ENCODE data around the gene CLASRP.

CLASRP gene

DNA sequence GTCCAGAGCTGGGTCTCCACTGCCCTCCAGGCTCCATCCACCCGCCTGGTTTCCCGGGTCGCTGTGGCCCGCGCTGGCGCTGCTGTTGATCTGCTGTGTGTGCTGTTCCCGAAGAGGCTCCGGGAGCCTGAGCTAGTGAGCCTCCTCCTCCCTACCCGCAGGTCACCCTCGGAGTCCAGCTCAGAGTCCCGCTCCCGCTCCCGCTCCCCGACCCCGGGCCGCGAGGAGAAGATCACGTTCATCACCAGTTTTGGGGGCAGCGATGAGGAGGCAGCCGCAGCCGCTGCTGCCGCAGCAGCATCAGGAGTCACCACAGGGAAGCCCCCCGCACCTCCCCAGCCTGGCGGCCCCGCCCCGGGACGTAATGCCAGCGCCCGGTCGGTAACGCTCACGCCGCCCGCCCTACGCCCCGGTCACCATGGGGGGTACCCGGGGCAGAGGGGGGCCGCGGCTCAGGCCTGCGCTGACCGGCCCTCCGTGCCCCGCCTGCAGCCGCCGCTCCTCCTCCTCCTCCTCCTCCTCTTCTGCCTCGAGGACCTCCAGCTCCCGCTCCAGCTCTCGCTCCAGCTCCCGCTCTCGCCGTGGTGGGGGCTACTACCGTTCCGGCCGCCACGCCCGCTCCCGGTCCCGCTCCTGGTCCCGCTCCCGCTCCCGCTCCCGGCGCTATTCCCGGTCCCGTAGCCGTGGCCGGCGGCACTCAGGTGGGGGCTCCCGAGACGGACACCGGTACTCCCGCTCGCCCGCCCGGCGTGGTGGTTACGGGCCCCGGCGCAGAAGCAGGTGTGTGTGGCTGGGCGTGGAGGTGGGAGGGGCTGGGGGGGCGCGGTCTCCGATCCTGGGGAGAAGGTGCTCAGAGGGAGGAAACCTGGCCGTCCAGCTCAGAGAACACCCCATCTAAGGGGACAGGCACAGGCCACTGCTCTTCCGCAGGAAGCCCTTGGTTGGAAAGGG is 25.3 kb downstream of the CLASRP start:
- DNase-seq = no peak

DNA sequence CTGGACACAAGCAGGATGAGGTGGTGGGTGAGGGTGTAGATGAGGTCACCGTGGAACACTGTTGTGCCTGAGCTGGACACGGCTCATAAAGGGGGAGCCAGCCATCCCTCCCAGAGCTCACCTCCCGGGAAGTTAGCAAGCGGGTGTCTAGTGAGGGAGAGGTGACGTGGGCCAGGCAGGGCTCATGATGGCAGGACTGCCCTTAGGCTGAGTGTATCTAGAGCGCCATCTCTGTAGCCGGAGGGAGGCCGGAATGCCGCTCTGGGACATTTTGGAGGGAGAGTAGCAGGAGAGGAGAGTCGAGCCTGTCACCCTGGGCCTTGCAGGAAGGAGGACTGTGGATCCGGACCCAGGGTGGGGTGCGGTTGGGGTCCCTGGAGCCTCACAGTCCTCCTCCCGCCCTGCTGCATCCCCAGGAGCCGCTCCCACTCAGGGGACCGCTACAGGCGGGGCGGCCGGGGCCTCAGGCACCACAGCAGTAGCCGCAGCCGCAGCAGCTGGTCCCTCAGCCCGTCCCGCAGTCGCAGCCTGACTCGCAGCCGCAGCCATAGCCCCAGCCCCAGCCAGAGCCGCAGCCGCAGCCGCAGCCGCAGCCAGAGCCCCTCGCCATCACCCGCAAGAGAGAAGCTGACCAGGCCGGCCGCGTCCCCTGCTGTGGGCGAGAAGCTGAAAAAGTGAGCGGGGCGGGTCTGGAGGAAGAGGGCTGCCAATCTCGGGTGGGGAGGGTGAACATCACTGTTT is 28.2 kb downstream of the CLASRP start:
- no peak for DNase-seq

DNA sequence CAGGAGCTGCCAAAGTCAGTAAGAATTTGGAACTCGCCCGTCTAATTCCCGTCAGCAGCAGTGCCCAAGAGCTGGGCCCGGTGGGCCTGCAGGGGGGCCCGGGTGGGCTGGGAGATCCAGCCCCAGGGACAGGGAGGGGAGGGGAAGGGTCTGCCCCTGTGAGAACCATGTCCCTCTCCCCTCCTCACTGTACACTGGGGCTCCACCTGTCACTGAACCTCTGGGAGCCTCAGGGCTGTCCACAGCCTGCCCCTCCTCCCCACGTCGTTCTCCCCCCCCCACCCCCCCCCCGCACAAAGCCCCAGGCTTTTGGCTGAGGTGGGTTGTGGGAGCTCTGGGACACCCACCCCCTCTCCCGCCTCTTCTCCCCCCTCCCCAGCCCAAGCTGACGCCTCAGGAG is 29.2 kb downstream of the CLASRP start:
- DNase-seq = no peak

DNA sequence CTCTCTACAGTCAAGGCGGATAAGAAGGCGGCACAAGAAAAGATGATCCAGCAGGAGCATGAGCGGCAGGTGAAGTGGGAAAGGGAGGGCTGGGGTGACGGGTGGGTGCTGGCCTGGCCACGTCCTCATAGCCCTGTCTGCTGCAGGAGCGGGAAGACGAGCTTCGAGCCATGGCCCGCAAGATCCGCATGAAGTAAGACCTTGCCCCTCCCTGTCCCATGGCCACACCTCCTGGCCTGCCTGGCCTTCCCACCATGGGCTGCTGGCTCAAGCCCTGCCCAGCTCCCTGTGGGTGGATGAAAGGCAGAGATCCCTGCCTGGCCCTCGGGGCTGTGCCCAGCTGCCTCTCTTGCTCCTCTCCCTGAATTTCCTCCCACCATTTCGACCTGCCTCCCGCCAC is 30.2 kb downstream of the CLASRP start:
- DNase-seq = no peak

DNA sequence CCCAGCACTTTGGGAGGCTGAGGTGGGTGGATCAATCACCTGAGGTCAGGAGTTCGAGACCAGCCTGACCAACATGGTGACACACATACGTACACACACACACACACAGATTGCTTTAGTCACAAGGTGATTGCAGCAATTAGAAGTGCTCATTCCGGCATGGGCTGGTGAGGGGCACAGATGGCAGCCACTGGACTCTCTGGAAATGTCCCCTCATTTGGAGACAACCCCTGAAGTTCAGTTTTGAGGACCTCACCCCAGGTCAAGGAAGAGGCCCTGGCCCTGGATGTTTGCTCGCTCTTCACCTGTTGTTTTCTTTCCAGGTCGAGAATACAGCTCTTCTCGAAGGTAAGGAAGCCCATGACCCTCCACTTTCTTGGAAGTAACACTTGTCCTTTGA is 31.4 kb downstream of the CLASRP start:
- no peak for DNase-seq

DNA sequence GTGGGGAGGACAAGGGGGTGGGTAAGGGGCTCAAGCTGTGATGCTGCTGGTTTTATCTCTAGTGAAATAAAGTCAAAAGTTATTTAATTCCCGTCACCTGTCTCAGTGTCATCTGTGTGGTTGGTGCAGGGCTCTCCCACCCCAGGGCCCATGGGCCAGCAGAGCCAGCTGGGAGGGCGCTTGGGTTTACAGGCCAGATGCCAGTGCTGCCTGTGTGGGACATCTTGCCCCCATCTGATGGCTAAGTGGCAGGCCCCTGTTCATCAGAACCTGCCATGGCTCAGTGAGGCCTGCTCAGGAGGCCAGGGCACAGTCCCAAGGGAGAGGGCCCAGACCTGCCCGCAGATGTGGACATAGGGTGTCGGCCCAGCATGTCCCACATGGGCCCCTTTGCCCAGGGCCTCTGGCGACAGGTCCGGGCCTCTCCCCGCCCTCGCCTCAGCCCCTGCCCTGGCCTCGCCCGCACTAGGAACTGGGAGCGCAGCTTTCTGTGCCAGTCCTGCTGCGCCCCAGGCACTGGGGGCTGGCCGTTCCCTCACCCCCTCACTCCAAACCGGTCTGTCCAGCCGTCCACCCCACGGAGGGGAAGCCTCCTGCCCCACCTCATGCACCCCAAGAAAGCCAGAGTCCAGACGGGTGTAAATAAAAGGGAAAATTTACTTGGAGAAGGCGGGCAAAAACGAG is 32.2 kb downstream of the CLASRP start:
- DNase-seq = no peak

DNA sequence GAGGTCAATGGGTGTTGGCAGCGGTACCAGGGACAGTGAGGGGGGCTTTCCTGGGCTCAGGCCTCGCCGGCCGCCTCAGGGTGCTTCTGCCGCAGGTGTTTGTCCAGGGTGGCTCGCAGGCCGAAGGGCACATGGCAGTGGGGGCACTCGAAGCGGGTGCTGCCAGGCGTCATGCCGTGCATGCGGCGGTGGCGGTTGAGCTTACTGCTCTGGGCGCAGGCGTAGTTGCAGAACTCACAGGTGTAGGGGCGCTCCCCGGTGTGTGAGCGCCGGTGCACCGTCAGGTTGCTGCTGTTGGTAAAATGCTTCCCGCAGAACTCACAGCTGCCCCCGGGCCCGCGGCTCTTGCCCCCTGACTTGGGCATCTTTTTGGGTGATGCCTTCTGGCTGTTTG is 32.7 kb downstream of the CLASRP start:
- no peak for DNase-seq

DNA sequence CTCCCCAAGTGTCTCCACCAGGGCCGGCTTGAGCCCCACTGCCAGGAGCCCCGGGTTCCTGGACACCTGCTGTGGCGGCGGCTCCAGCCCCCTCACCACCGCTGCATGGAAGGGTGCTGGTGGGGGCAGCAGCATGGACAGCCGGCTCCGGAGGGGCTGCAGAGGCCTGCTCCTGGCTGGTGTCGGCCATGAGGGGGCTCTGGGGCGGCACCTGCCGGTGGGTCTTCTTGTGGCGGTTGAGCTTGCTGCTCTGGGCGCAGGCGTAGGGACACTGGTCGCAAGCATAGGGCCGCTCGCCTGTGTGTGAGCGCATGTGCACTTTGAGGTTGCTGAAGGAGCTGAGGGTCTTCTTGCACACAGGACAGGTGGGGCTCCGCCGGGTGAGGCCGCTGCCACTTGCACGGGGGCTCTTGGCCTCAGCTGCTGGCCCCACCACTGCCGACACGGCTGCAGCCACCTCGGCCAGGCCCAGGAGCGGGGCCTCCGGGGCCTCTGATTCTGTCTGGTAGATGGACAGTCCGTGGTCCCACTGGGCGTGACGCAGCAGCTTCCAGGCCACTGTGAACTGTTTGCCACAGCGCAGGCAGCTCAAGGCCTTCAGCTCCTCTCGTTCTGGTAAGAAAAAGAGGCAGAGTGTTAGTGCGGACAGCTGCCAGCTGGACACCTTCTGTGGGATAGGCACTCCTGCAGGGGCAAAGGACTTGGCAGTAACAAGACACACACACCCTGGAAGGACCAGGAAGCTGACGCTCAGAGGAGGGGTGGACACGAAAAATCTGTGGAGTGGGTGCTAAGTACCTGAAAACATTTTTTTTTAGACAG is 33.3 kb downstream of the CLASRP start:
- no peak for DNase-seq

DNA sequence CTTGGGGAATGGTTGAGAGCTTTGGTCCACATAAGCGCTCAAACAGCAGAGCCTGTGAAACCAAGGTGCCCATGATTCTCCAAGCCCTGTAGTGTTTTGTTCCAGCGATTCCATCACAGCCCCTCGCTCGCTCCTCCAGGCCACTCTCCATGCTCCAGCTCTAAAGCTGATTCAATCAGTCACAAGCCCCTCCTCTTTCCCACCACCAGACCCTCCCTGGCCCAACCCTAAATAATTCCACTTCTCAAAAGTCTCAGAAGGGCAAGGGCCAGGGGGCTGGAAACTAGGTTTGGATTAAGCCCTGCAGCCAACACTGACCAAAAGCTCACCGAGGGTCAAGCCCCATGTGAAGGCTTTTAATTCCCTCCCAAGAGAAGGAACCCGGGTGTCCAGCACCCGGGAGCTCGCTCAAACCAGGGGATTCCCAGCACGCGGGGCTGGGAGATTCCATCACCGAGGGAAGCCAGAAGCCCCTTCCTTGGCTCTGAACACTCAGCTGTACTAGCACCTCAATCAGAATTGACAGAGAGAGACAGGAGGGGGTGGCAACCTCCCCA is 36.0 kb downstream of the CLASRP start:
- DNase-seq = no peak

DNA sequence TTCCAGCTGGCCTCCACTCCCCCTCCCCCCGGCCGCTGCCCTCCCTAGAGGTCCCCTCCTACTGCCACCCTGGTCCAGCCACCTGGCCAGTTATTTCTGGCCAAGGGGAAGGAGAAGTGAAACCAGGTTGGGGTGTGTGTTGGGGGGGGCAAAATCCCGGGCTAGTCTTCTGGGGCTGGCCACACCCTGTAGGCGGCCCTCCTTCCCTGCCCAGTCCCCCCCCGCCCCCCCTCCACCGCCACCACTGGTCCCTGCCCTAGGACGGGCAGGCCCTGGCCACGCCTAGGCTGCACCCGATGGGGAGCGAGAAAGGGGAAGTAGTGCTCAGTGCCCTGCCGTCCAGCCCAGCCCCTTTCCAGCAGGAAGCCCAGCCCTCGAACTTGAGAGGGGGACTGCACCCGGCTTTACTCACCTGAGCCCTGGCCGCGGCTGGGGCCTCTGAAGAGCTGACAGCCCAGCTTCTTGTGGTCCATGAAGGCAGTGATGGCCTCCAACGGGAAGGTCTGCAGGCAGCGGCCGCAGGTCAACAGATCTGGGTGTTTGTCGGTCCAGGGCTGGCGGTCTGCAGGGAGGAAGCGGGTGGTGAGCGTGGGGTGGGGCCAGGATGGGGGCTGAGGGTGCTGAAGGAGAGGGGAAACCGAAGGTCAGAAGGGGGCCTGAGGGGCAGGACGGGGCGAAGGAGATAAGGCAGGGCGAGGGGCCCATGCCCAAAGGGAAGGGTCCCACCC is 36.6 kb downstream of the CLASRP start:
- peak; percentile 77 for DNase-seq

DNA sequence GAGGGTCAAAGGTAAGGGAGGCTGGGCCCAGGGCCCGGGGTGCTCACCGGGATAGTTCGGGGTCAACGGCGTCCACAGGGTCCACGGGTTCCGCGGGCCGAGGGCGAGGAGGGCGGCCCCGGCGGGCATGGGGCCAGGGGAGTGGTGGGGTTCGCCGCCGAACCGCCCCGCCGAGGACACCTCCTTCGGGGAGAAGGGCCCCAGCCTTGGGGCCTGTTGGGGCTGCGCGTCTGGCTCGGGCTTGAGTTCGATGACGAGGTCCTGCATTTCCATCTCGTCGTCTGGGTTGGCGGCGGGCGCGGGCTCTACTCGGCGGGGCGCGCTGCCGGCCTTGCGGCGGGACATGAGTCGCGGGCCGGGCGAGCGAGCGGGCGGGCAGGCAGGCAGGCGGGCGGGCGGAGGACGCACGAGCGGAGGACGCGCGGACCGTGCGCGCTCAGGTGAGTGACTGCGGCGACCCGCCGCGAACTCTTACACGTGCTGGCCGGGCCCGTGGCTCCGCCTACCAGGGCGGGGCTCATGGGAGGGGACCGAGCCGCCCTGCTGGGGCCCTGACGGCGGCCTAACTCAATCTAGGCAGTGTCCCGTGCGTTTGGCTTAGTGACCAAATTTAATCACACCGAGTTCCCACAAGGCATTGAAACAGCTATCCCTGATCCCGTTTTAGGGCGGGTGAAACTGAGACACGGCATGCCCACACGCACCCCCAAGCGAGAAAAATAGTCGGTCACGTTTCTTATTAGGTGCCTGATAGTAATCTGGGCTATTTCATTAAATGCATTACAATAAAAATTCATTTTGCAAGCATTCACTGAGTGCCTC is 37.4 kb downstream of the CLASRP start, which contains the start of gene ZNF296:
Gene ZNF296, minus strand, starts transcription at position 450 of the 822 bp plus-strand sequence. Its CDS starts 105 bp downstream, at position 345.
- peak; percentile 91 for DNase-seq

DNA sequence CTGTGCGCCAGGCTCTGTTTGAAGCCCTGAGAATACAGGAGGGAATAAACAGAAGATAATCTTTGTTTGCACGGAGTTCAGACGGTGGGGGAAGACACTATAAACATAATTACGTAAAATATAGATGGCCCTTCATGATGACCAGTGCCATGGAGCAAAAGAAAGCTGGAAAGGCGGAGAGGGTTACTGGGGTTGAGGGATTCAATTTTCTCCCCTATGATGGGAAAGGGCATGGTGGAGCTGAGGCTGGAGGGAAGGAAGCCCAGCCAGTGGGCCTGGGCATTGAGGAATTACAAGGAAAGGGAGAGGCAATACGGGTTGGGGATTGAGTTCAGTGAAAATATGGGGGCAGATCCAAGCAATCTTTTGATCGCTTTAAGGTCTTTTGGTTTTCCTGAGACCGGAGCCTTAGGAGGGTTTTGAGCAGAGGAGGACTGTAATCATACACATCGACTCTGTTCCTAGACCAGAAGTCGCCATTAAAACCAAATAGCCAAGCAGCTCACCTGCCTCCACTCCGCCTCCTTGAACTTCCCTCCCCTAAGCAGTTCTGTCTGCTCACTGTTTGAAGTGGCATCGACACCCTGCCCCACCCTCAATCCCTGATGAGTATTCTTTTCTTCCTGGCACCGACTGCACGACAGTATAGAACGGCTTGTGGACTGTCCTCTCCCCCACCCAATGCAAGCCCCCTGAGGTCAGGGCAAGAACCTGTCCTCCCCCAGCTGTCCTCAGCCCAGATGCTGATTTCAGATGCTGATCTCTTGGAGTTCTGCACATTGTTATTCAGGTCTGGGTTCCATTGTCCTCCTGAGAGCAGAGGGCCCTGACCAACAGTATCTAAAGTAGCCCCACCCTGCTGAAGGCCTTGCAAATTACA is 38.2 kb downstream of the CLASRP start:
- no peak for DNase-seq

DNA sequence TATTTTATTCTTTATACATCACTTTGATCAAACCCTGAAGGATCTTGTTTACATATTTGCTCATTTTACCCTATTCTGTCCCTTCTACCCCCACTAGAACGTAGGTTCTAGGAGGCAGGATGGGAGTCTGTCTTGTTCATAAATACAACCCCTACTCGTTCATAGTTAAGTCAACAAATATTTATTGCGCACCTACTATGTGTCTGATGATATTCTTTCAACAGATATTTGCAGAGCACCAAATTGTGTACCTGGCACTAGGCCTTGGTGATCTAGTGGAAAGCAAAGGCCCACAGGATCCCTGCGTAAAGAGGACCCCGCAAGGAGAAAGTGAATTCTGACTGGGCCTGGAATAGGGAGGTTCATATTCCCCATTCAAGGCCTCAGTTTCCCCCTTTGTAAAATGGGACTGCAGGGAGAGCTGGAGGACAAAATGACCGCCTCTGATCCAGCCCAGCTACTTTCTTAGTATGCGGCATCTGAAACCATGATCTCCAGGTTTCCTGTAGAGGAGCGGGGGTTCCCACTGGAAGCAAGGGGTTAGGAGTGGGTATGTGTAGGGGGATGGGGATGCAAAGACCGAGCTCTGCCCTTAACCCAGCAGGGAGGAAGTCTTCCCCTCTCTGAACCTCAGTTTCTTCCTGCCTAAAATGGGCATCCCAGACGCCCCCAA is 39.7 kb downstream of the CLASRP start:
- no peak for DNase-seq

DNA sequence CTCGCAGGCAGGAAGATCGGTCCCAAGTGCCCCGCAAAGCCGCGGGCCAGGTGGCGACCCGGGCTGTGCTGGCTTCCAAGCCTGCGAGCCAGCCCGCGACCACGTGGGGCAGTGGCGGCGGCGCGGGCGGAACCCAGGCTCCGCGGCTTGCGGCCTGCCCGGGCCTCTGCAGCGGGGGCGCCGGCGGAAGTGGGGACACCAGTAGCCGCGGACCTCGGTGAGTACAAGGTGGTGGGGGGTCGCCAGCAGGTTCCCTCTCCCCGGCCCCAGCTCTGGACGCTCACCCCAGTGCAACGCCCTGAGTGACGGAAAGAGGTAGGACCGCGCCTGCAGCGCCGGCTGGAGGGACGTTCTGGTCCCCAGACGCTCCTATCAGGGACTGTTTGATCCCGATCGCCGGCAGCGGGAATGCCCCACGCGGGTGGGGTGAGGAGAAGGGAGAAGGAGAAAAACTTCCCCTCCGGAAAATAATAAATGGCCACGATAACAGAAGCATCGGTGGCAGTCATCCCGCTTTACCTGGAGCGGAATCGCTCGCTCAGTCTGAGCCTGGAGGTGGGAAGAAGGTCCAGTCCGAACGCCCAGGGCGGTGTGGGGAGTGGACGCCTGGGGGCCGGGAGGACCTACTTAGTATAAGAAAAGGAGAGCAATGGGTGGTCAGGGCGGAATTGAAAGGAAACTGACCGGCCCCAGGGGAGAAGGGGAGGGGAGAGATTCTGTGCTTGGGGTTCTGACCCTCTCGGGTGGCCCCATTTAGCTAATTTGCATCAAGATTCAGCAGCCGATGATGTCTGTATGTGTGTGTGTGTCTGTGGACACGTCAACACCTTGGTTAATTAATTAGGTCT is 40.4 kb downstream of the CLASRP start, which contains the start of gene GEMIN7:
Gene GEMIN7, plus strand, starts transcription at position 198 of the 848 bp plus-strand sequence. CDS start 10,855 bp downstream, outside the sequence.
- peak; percentile 95 for DNase-seq

DNA sequence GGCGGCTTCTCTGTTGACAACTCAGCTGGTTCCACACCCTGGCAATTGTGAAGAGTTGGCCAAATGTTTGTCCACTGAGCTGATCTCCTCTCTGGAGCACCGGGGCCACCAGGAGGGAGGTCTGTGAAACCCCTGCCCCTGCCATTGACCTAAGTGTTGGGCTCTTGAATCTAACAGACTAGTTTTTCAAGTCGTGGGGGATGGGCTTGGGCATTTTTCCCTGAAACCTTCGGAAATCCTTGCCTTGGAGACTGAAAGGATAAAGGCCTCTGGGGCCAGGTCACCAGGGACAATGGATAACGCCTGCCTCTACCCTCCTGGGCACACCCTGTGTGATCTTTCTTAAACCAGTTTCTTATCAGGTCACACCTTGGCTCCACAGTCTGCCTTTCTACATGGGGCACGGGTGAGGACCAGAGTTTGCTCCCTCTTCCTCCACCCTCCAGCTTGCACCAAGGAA is 41.1 kb downstream of the CLASRP start:
- no peak for DNase-seq

DNA sequence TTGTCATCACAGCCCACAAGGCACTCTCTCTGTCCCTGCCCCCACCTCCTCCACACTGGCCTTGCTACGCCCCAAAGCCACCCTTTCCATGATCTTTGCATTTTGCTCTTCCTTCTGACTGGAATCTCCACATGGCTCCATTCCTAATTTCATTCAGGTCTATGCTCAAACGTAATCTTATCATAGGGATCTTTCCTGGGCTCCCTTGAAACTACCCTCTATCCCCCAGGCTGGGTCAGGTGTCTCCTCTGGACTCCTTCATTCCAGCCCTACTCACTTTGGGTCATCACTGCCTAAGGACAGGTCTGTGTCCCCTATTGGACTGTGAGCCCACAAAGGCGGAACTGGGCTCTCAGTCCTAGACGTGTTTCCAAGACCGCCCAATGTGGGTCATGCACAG is 43.3 kb downstream of the CLASRP start:
- no peak for DNase-seq

DNA sequence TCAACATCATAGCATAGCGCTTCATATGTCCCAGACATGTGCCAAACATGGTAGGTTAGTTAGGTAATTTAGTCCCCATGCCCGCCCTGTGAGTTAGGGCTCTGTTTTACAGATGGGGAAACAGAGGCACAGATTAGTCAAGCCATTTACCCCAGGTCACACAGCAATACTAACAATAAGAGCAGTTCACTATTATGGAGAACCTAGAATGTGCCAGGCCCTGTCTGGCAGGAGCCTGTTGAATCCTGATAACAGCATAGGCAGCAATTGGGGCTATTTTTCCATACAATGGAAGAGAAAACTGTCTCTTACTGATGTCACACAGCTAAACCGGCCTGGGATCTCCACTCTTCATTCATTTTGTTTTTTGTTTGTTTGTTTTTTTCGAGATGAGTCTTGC is 47.6 kb downstream of the CLASRP start:
- no peak for DNase-seq

DNA sequence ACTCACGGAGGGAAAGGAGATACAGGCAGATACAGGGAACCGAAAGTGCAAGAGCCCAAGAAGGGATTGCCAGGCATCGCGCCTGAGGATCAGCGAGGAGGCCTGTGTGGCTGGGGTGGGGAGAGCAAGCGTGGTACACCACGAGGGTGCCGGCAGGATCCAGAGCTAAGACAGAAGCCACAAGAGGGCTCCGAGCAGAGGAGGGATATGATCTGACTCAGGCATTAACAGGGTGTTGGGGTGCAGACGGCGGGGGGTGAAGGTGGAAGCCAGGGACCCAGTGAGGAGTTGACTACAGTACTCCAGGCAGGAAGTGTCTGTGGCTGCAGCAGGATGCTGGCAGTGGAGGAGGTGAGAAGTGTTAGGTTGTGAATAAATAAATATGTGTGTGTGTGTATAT is 48.7 kb downstream of the CLASRP start:
- DNase-seq = no peak
